GM23338 (cell line): ENCODE data around the gene COG2. TPM values are rescaled to one million over a fixed set of nuclear protein-coding genes. Genes with fewer than 3 reads are reported as not detected.

Experiments used
- ATAC-seq: fragments of 200-7000 bp; cut with Tn5 transposase; 3 replicates; pipeline ENCODE4 v1.9.1; 2020
- DNase-seq: peaks from one replicate; pipeline ENCODE4 v3.0.0-alpha.2; 2015; ENCODE audit warnings: low spot score
- H2AFZ ChIP-seq: fragments of 200-600 bp; sonication (generic); 2 replicates; pipeline ENCODE4 v1.8.0; 2016; ENCODE audit warnings: antibody characterized with exemption, mild to moderate bottlenecking, moderate library complexity
- H3F3A ChIP-seq: fragments of 200-600 bp; sonication (generic); replicated peaks from 2 replicates; pipeline ENCODE4 v1.8.0; 2017; ENCODE audit warnings: antibody characterized with exemption, mixed run types, low read depth
- H3K27ac ChIP-seq: fragments of 200-600 bp; sonication (generic); 2 replicates; pipeline ENCODE4 v1.6.1; 2016; ENCODE audit warnings: low read depth
- H3K27me3 ChIP-seq: fragments of 200-600 bp; sonication (generic); 2 replicates; pipeline ENCODE4 v1.8.0; 2016; ENCODE audit warnings: mild to moderate bottlenecking, mixed run types, moderate library complexity; ENCODE audit not compliant: insufficient read depth
- H3K36me3 ChIP-seq: fragments of 200-600 bp; sonication (generic); 2 replicates; pipeline ENCODE4 v1.8.0; 2016; ENCODE audit warnings: mild to moderate bottlenecking; ENCODE audit not compliant: insufficient read depth
- H3K4me1 ChIP-seq: fragments of 200-600 bp; sonication (generic); 2 replicates; pipeline ENCODE4 v1.8.0; 2016; ENCODE audit warnings: mild to moderate bottlenecking, moderate library complexity; ENCODE audit not compliant: insufficient read depth
- H3K4me2 ChIP-seq: fragments of 200-600 bp; sonication (generic); 2 replicates; pipeline ENCODE4 v1.7.1; 2017; ENCODE audit warnings: mixed run types
- H3K4me3 ChIP-seq: fragments of 200-600 bp; sonication (generic); 2 replicates; pipeline ENCODE4 v1.6.1; 2016; ENCODE audit warnings: mixed run types
- H3K79me2 ChIP-seq: fragments of 200-600 bp; sonication (generic); replicated peaks from 2 replicates; pipeline ENCODE4 v1.8.0; 2017; ENCODE audit warnings: mild to moderate bottlenecking; ENCODE audit not compliant: insufficient read depth
- H3K9me2 ChIP-seq: fragments of 200-600 bp; sonication (generic); 2 replicates; pipeline ENCODE4 v1.8.0; 2017; ENCODE audit not compliant: insufficient read depth
- H4K20me1 ChIP-seq: fragments of 200-600 bp; sonication (generic); replicated peaks from 2 replicates; pipeline ENCODE4 v1.8.0; 2017; ENCODE audit warnings: mild to moderate bottlenecking; ENCODE audit not compliant: insufficient read depth
- H3K27ac Mint-ChIP-seq: 2 replicates; pipeline ENCODE4 v1.8.0; 2020; ENCODE audit warnings: inconsistent platforms, mild to moderate bottlenecking, moderate library complexity, mixed read lengths
- H3K27me3 Mint-ChIP-seq: 3 replicates; pipeline ENCODE4 v1.8.0; 2022; ENCODE audit warnings: low read depth, mild to moderate bottlenecking, moderate library complexity, mixed read lengths, inconsistent platforms; ENCODE audit not compliant: insufficient read depth, poor library complexity
- H3K36me3 Mint-ChIP-seq: 3 replicates; pipeline ENCODE4 v1.8.0; 2021; ENCODE audit warnings: low read depth, mild to moderate bottlenecking, inconsistent platforms, moderate library complexity, mixed read lengths
- H3K4me1 Mint-ChIP-seq: 3 replicates; pipeline ENCODE4 v1.8.0; 2020; ENCODE audit warnings: mild to moderate bottlenecking, inconsistent platforms, mixed read lengths
- H3K4me3 Mint-ChIP-seq: 3 replicates; pipeline ENCODE4 v1.8.0; 2021; ENCODE audit warnings: moderate library complexity, mild to moderate bottlenecking, inconsistent platforms, mixed read lengths
- H3K9me3 Mint-ChIP-seq: 3 replicates; pipeline ENCODE4 v1.8.0; 2020; ENCODE audit warnings: moderate library complexity, mild to moderate bottlenecking, inconsistent platforms, mixed read lengths
- CREB1 ChIP-seq: fragments of 250-450 bp; sonication (Bioruptor Pico); IDR thresholded peaks from 2 replicates; pipeline ENCODE4 v1.5.0; 2020; ENCODE audit warnings: low read depth, mild to moderate bottlenecking, moderate library complexity
- CTCF ChIP-seq, 2 experiments: fragments of 200-600 bp in 1 of 2; sonication (generic) in 1 of 2; conservative IDR thresholded peaks; 2 replicates each; pipeline versions ENCODE4 v1.5.1 to v1.6.1; 2016 to 2017; ENCODE audit warnings: antibody characterized with exemption in 2 of 2, low read depth in 2 of 2, mild to moderate bottlenecking in 2 of 2, moderate library complexity in 1 of 2
- EZH2phosphoT487 ChIP-seq: fragments of 200-600 bp; sonication (generic); IDR thresholded peaks from one replicate; pipeline ENCODE4 v1.8.1; 2018; ENCODE audit warnings: antibody characterized with exemption; ENCODE audit not compliant: unreplicated experiment
- NANOG ChIP-seq: IDR thresholded peaks from 2 replicates; pipeline ENCODE4 v1.6.1; 2016; ENCODE audit warnings: antibody characterized with exemption, borderline replicate concordance
- POLR2AphosphoS5 ChIP-seq: IDR thresholded peaks from 2 replicates; pipeline ENCODE4 v1.6.1; 2016; ENCODE audit warnings: antibody characterized with exemption, low read depth
- ZNF114 ChIP-seq: fragments of 250-450 bp; sonication (Bioruptor Pico); IDR thresholded peaks from 2 replicates; pipeline ENCODE4 v1.5.0; 2020; ENCODE audit warnings: mild to moderate bottlenecking, moderate library complexity
- polyA plus RNA-seq: library from polyadenylated mRNA; unstranded; fragments of >200 nt; fragmentation: Nextera tagmentation; extraction: Ambion mirVana; gene quantifications from 2 replicates; pipeline ENCODE4 v1.2.1, GENCODE V29; 2016
- total RNA-seq: library from RNA; depleted of rRNA; stranded (reverse); fragments of >200 nt; shearing (Covaris generic); gene quantifications from 2 replicates; pipeline ENCODE4 v1.2.3, GENCODE V29; 2014
- TF ChIP-seq, protein P1 (sequence below): fragments of 250-450 bp; sonication (Bioruptor Pico); IDR thresholded peaks from 2 replicates; pipeline ENCODE4 v1.5.0; 2020; ENCODE audit warnings: mild to moderate bottlenecking, moderate library complexity

The COG2 gene
- total and polyA plus RNA-seq, 2 experiments from 2014 or later, result 35.8 to 38.5 TPM

GRCh38 chr1:230634384-230634783, 7.9 kb upstream of the COG2 start (continued):
- TF ChIP-seq EZH2phosphoT487 (no peak), CTCF (conservative IDR thresholded peaks at IDR 0.05; ENCODE audit: low read depth in 2 of 2) (no peak), NANOG (no peak)

GRCh38 chr1:230636575-230637148, 5.6 kb upstream of the COG2 start:
- peaks cover 6% of the 10 kb centered on the region for H3K4me1 ChIP-seq
- no peaks in the 10 kb centered on the region for H4K20me1 ChIP-seq
- H3K79me2 ChIP-seq, result no peaks in the 10 kb centered on the region
- H2AFZ ChIP-seq, result no peak overlapping the region
- DNase-seq (no peak), ATAC-seq (no peak)
- no peak overlapping the region for H3K4me3 Mint-ChIP-seq
- H3K27me3 ChIP-seq, result no peaks in the 10 kb centered on the region
- no peaks in the 10 kb centered on the region for H3F3A ChIP-seq
- H3K27me3 Mint-ChIP-seq, result no peaks in the 10 kb centered on the region
- no peaks in the 10 kb centered on the region for H3K9me3 Mint-ChIP-seq
- peaks cover 10% of the 10 kb centered on the region; the same call in 1 of the 3 replicates for H3K4me1 Mint-ChIP-seq
- no peak overlapping the region for H3K4me2 ChIP-seq
- H3K9me2 ChIP-seq, result no peaks in the 10 kb centered on the region
- H3K36me3 ChIP-seq, result no peaks in the 10 kb centered on the region
- H3K36me3 Mint-ChIP-seq, result no peaks in the 10 kb centered on the region
- TF ChIP-seq, protein P1, sequence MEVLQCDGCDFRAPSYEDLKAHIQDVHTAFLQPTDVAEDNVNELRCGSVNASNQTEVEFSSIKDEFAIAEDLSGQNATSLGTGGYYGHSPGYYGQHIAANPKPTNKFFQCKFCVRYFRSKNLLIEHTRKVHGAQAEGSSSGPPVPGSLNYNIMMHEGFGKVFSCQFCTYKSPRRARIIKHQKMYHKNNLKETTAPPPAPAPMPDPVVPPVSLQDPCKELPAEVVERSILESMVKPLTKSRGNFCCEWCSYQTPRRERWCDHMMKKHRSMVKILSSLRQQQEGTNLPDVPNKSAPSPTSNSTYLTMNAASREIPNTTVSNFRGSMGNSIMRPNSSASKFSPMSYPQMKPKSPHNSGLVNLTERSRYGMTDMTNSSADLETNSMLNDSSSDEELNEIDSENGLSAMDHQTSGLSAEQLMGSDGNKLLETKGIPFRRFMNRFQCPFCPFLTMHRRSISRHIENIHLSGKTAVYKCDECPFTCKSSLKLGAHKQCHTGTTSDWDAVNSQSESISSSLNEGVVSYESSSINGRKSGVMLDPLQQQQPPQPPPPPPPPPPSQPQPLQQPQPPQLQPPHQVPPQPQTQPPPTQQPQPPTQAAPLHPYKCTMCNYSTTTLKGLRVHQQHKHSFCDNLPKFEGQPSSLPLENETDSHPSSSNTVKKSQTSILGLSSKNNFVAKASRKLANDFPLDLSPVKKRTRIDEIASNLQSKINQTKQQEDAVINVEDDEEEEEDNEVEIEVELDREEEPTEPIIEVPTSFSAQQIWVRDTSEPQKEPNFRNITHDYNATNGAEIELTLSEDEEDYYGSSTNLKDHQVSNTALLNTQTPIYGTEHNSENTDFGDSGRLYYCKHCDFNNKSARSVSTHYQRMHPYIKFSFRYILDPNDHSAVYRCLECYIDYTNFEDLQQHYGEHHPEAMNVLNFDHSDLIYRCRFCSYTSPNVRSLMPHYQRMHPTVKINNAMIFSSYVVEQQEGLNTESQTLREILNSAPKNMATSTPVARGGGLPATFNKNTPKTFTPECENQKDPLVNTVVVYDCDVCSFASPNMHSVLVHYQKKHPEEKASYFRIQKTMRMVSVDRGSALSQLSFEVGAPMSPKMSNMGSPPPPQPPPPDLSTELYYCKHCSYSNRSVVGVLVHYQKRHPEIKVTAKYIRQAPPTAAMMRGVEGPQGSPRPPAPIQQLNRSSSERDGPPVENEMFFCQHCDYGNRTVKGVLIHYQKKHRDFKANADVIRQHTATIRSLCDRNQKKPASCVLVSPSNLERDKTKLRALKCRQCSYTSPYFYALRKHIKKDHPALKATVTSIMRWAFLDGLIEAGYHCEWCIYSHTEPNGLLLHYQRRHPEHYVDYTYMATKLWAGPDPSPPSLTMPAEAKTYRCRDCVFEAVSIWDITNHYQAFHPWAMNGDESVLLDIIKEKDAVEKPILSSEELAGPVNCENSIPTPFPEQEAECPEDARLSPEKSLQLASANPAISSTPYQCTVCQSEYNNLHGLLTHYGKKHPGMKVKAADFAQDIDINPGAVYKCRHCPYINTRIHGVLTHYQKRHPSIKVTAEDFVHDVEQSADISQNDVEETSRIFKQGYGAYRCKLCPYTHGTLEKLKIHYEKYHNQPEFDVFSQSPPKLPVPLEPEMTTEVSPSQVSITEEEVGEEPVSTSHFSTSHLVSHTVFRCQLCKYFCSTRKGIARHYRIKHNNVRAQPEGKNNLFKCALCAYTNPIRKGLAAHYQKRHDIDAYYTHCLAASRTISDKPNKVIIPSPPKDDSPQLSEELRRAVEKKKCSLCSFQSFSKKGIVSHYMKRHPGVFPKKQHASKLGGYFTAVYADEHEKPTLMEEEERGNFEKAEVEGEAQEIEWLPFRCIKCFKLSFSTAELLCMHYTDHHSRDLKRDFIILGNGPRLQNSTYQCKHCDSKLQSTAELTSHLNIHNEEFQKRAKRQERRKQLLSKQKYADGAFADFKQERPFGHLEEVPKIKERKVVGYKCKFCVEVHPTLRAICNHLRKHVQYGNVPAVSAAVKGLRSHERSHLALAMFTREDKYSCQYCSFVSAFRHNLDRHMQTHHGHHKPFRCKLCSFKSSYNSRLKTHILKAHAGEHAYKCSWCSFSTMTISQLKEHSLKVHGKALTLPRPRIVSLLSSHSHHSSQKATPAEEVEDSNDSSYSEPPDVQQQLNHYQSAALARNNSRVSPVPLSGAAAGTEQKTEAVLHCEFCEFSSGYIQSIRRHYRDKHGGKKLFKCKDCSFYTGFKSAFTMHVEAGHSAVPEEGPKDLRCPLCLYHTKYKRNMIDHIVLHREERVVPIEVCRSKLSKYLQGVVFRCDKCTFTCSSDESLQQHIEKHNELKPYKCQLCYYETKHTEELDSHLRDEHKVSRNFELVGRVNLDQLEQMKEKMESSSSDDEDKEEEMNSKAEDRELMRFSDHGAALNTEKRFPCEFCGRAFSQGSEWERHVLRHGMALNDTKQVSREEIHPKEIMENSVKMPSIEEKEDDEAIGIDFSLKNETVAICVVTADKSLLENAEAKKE (CRISPR knock-in tag), result no peak
- TF ChIP-seq CREB1 (CRISPR knock-in tag), result no peak
- no peak for TF ChIP-seq POLR2AphosphoS5
- TF ChIP-seq ZNF114 (CRISPR knock-in tag), result no peak
- no peak for TF ChIP-seq EZH2phosphoT487
- no peak for TF ChIP-seq NANOG
- H3K27ac ChIP-seq, result no peak overlapping the region
- H3K4me3 ChIP-seq, result no peak overlapping the region
- no peak overlapping the region for H3K27ac Mint-ChIP-seq
